Hepatocyte (in vitro differentiated cells): Measurements from ENCODE around the gene NTSR2. TPM values are rescaled to one million over a fixed set of nuclear protein-coding genes. Genes with fewer than 3 reads are reported as not detected.

Experiments used
- DNase-seq: peaks from one replicate; pipeline ENCODE4 v3.0.0-alpha.2; 2016; ENCODE audit warnings: low spot score
- H2AFZ ChIP-seq: fragments of 200-600 bp; sonication (generic); 2 replicates; pipeline ENCODE4 v1.6.0; 2016; ENCODE audit warnings: antibody characterized with exemption, mild to moderate bottlenecking
- H3K27ac ChIP-seq: fragments of 200-600 bp; sonication (generic); 2 replicates; pipeline ENCODE4 v1.5.1; 2016; ENCODE audit warnings: mild to moderate bottlenecking
- H3K27me3 ChIP-seq: fragments of 200-600 bp; sonication (generic); 2 replicates; pipeline ENCODE4 v1.6.1; 2016
- H3K36me3 ChIP-seq: fragments of 200-600 bp; sonication (generic); replicated peaks from 2 replicates; pipeline ENCODE4 v1.5.1; 2016; ENCODE audit warnings: low read depth; ENCODE audit not compliant: insufficient read depth
- H3K4me1 ChIP-seq: fragments of 200-600 bp; sonication (generic); 2 replicates; pipeline ENCODE4 v1.5.1; 2016; ENCODE audit warnings: mild to moderate bottlenecking, moderate library complexity; ENCODE audit not compliant: insufficient read depth
- H3K4me2 ChIP-seq: fragments of 200-600 bp; sonication (generic); 2 replicates; pipeline ENCODE4 v1.6.0; 2016
- H3K4me3 ChIP-seq: fragments of 200-600 bp; sonication (generic); 2 replicates; pipeline ENCODE4 v1.5.1; 2016; ENCODE audit warnings: mild to moderate bottlenecking
- H3K79me2 ChIP-seq: fragments of 200-600 bp; sonication (generic); 2 replicates; pipeline ENCODE4 v1.6.0; 2017; ENCODE audit warnings: mild to moderate bottlenecking
- H3K9me2 ChIP-seq: fragments of 200-600 bp; sonication (generic); replicated peaks from 2 replicates; pipeline ENCODE4 v1.6.0; 2017; ENCODE audit warnings: mild to moderate bottlenecking; ENCODE audit not compliant: insufficient read depth
- H3K9me3 ChIP-seq: fragments of 200-600 bp; sonication (generic); 2 replicates; pipeline ENCODE4 v1.5.1; 2016; ENCODE audit warnings: low read depth, mild to moderate bottlenecking
- H4K20me1 ChIP-seq: fragments of 200-600 bp; sonication (generic); 2 replicates; pipeline ENCODE4 v1.6.0; 2016; ENCODE audit warnings: mild to moderate bottlenecking; ENCODE audit not compliant: insufficient read depth, poor library complexity, severe bottlenecking
- EZH2 ChIP-seq: fragments of 200-600 bp; sonication (generic); IDR thresholded peaks from 2 replicates; pipeline ENCODE4 v1.6.1; 2016; ENCODE audit warnings: antibody characterized with exemption, mild to moderate bottlenecking, borderline replicate concordance
- EZH2phosphoT487 ChIP-seq: fragments of 200-600 bp; sonication (generic); IDR thresholded peaks from one replicate; pipeline ENCODE4 v1.6.1; 2018; ENCODE audit warnings: antibody characterized with exemption, mild to moderate bottlenecking, low read depth, moderate library complexity; ENCODE audit not compliant: unreplicated experiment, severe bottlenecking
- WGBS: methylation state at CpG from one replicate; pipeline ENCODE4 v1.1.6; 2016; ENCODE audit warnings: low lambda C conversion rate; ENCODE audit errors: missing lambda C conversion rate; 5-methylcytosine and 5-hydroxymethylcytosine counted together
- polyA plus RNA-seq: library from polyadenylated mRNA; unstranded; fragments of >200 nt; fragmentation: Nextera tagmentation; extraction: Ambion mirVana; gene quantifications from 2 replicates; pipeline ENCODE4 v1.2.1, GENCODE V29; 2016
- total RNA-seq: library from RNA; depleted of rRNA; stranded (reverse); fragments of >200 nt; gene quantifications from 2 replicates; pipeline ENCODE4 v1.2.3, GENCODE V29; 2014
- TF ChIP-seq, protein P1 (sequence below): fragments of 200-600 bp; sonication (generic); IDR thresholded peaks from 2 replicates; pipeline ENCODE4 v1.5.1; 2016; ENCODE audit warnings: antibody characterized with exemption, mild to moderate bottlenecking; ENCODE audit not compliant: poor library complexity

Gene NTSR2
- total and polyA plus RNA-seq, 2 experiments from 2014 or later: 0.28 TPM; not detected in 1

DNA sequence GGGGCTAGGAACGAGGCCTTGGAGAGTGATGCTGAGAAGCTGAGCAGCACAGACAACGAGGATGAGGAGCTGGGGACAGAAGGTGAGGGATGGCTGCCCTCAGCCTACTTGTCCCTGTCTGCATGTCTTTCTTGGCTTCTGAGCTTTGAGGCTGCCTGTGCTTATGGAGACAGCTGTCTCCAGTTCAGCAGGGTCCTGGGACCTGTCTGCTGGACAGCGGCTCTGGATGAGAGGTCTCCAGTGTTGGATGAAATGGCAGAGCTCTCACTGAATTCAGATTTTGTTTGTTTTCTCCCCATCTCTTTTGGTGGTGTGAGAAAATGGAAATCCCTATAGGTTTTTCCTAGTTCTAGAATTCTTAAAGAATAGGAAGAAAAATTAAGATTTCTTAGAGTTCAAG, 54.8 kb downstream of the NTSR2 start:
- WGBS: 100% methylated on average over 3 of the region's 3 CpGs
- TF ChIP-seq, protein P1, sequence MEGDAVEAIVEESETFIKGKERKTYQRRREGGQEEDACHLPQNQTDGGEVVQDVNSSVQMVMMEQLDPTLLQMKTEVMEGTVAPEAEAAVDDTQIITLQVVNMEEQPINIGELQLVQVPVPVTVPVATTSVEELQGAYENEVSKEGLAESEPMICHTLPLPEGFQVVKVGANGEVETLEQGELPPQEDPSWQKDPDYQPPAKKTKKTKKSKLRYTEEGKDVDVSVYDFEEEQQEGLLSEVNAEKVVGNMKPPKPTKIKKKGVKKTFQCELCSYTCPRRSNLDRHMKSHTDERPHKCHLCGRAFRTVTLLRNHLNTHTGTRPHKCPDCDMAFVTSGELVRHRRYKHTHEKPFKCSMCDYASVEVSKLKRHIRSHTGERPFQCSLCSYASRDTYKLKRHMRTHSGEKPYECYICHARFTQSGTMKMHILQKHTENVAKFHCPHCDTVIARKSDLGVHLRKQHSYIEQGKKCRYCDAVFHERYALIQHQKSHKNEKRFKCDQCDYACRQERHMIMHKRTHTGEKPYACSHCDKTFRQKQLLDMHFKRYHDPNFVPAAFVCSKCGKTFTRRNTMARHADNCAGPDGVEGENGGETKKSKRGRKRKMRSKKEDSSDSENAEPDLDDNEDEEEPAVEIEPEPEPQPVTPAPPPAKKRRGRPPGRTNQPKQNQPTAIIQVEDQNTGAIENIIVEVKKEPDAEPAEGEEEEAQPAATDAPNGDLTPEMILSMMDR: no peak
- TF ChIP-seq EZH2 (no peak), EZH2phosphoT487 (no peak)
- no peaks in the 10 kb centered on the region for H3K36me3 ChIP-seq

GRCh38 chr2:11613297-11613696, 56.7 kb downstream of the NTSR2 start:
- no peak overlapping the region for H3K4me2 ChIP-seq
- TF ChIP-seq, protein P1: no peak
- no peak for TF ChIP-seq EZH2
- no peak for TF ChIP-seq EZH2phosphoT487
- no peaks in the 10 kb centered on the region for H3K4me1 ChIP-seq
- DNase-seq: no peak
- no peak overlapping the region for H2AFZ ChIP-seq
- H3K9me3 ChIP-seq: no peaks in the 10 kb centered on the region
- no peaks in the 10 kb centered on the region for H4K20me1 ChIP-seq
- H3K79me2 ChIP-seq: no peaks in the 10 kb centered on the region
- no peaks in the 10 kb centered on the region for H3K27me3 ChIP-seq
- no peaks in the 10 kb centered on the region for H3K36me3 ChIP-seq
- 94% methylated on average over 5 of the region's 5 CpGs for WGBS
- no peak overlapping the region for H3K4me3 ChIP-seq
- H3K27ac ChIP-seq: no peak overlapping the region
- H3K9me2 ChIP-seq: no peaks in the 10 kb centered on the region

More for the DNA sequence above, 54.8 kb downstream of the NTSR2 start:
- Histone ChIP-seq H3K9me2 (no peaks in the 10 kb centered on the region), H3K27me3 (no peaks in the 10 kb centered on the region), H3K79me2 (no peaks in the 10 kb centered on the region), H3K9me3 (no peaks in the 10 kb centered on the region), H3K4me1 (no peaks in the 10 kb centered on the region), H3K4me3 (no peak overlapping the region), H2AFZ (no peak overlapping the region), H4K20me1 (no peaks in the 10 kb centered on the region), H3K27ac (no peak overlapping the region), H3K4me2 (no peak overlapping the region)
- no peak for DNase-seq

GRCh38 chr2:11612553-11613215, 57.3 kb downstream of the NTSR2 start:
- DNase-seq: no peak
- Histone ChIP-seq H2AFZ (no peak overlapping the region), H3K4me2 (no peak overlapping the region), H3K9me3 (no peaks in the 10 kb centered on the region), H3K36me3 (no peaks in the 10 kb centered on the region), H3K9me2 (no peaks in the 10 kb centered on the region), H3K4me1 (no peaks in the 10 kb centered on the region), H3K27me3 (no peaks in the 10 kb centered on the region), H3K79me2 (no peaks in the 10 kb centered on the region), H4K20me1 (no peaks in the 10 kb centered on the region), H3K4me3 (no peak overlapping the region), H3K27ac (no peak overlapping the region)
- WGBS: 94% methylated on average over 20 of the region's 20 CpGs
- no peak for TF ChIP-seq EZH2phosphoT487
- TF ChIP-seq EZH2: no peak
- TF ChIP-seq, protein P1: no peak
